Endothelial cell of umbilical vein (primary cell): ENCODE results near the gene GRID1. TPM values are rescaled to one million over a fixed set of nuclear protein-coding genes. Genes with fewer than 3 reads are reported as not detected.

Source experiments
- BruUV-seq: library from RNA; stranded (reverse); fragments of 400-500 nt; replicated peaks from 2 replicates; lab custom pipeline; 2021; lab: Mats Ljungman, UMichigan
- CTCF ChIA-PET: fragments of 300-600, 350-600 bp; sonication (Branson Sonifier 250); formaldehyde crosslinking; loops from one replicate; lab custom pipeline; 2021; ENCODE audit warnings: antibody characterized with exemption, inconsistent platforms; lab: Charles Lee
- POLR2A ChIA-PET: fragments of 300-600, 350-600 bp; sonication (Branson Sonifier 250); formaldehyde crosslinking; loops from one replicate; lab custom pipeline; 2021; ENCODE audit warnings: antibody characterized with exemption, inconsistent platforms; lab: Charles Lee
- DNase-seq: peaks from one replicate; pipeline ENCODE4 v3.0.0-alpha.2; 2011; ENCODE audit warnings: low read depth, low spot score
- FAIRE-seq: peaks from 2 replicates; lab custom pipeline; 2011; peaks lifted over from hg19 to GRCh38; lab: Jason Lieb, UNC
- H2AFZ ChIP-seq: 2 replicates; pipeline ENCODE4 v1.6.0; 2012; ENCODE audit warnings: low read depth, low read length, control low read depth, inconsistent platforms
- H3K27ac ChIP-seq: 2 replicates; pipeline ENCODE4 v1.5.1; 2011; ENCODE audit warnings: low read depth, mild to moderate bottlenecking, control low read depth, low read length, moderate library complexity; ENCODE audit not compliant: insufficient read depth
- H3K27me3 ChIP-seq, 2 experiments: 2 replicates each; pipeline versions ENCODE4 v1.6.0 to v1.6.1; 2011; ENCODE audit warnings: low read length in 2 of 2, mixed read lengths in 1 of 2; ENCODE audit not compliant: control insufficient read depth in 2 of 2, insufficient read depth in 2 of 2
- H3K36me3 ChIP-seq, 2 experiments: 2 replicates in 1 of 2; 3 replicates in 1 of 2; pipeline ENCODE4 v1.5.1; 2011; ENCODE audit warnings: low read length in 2 of 2, mild to moderate bottlenecking in 1 of 2, moderate library complexity in 1 of 2; ENCODE audit not compliant: control insufficient read depth in 2 of 2, insufficient read depth in 2 of 2; ENCODE audit errors: extremely low read depth in 1 of 2
- H3K4me1 ChIP-seq: 3 replicates; pipeline ENCODE4 v1.5.1; 2011; ENCODE audit warnings: mild to moderate bottlenecking, low read length; ENCODE audit not compliant: control insufficient read depth, insufficient read depth; ENCODE audit errors: extremely low read depth
- H3K4me2 ChIP-seq: 2 replicates; pipeline ENCODE4 v1.6.1; 2011; ENCODE audit warnings: low read length, control low read depth, mixed read lengths; ENCODE audit not compliant: insufficient read depth
- H3K4me3 ChIP-seq, 3 experiments: fragments of 200-600 bp in 1 of 3; sonication (generic), shearing (Covaris generic) in 1 of 3; replicated peaks in 1 of 3; 2 replicates each; pipeline ENCODE4 v1.5.1; 2011 to 2016; ENCODE audit warnings: control low read depth in 3 of 3, low read length in 3 of 3, mild to moderate bottlenecking in 2 of 3, inconsistent platforms in 1 of 3, low read depth in 1 of 3, moderate library complexity in 1 of 3; ENCODE audit not compliant: insufficient read depth in 1 of 3
- H3K79me2 ChIP-seq: 2 replicates; pipeline ENCODE4 v1.6.0; 2012; ENCODE audit warnings: low read length, inconsistent platforms; ENCODE audit not compliant: control insufficient read depth, insufficient read depth
- H3K9ac ChIP-seq: replicated peaks from 2 replicates; pipeline ENCODE3; 2011; ENCODE audit warnings: low read length, control low read depth; ENCODE audit not compliant: insufficient read depth; ENCODE audit errors: extremely low read depth
- H3K9me1 ChIP-seq: replicated peaks from 3 replicates; pipeline ENCODE4 v1.6.0; 2011; ENCODE audit warnings: mild to moderate bottlenecking, low read length; ENCODE audit not compliant: control insufficient read depth, insufficient read depth; ENCODE audit errors: extremely low read depth
- H3K9me3 ChIP-seq: replicated peaks from 2 replicates; pipeline ENCODE4 v1.5.1; 2012; ENCODE audit warnings: low read length, inconsistent platforms; ENCODE audit not compliant: control insufficient read depth, insufficient read depth
- H4K20me1 ChIP-seq: replicated peaks from 2 replicates; pipeline ENCODE3; 2011; ENCODE audit warnings: mild to moderate bottlenecking, low read length; ENCODE audit not compliant: control insufficient read depth, insufficient read depth; ENCODE audit errors: extremely low read depth
- EZH2 ChIP-seq: IDR thresholded peaks from 2 replicates; pipeline ENCODE4 v1.6.1; 2012; ENCODE audit warnings: borderline replicate concordance, low read depth, mild to moderate bottlenecking, moderate library complexity, low read length, inconsistent platforms; ENCODE audit not compliant: severe bottlenecking
- FOS ChIP-seq: IDR thresholded peaks from 2 replicates; pipeline ENCODE4 v1.6.1; 2011; ENCODE audit warnings: mild to moderate bottlenecking, low read length, moderate library complexity, borderline replicate concordance; ENCODE audit not compliant: insufficient read depth
- GATA2 ChIP-seq: IDR thresholded peaks from 2 replicates; pipeline ENCODE4 v1.7.0; 2011; ENCODE audit warnings: low read depth, mild to moderate bottlenecking, moderate library complexity, mixed read lengths, low read length; ENCODE audit not compliant: insufficient read length, insufficient read depth
- JUN ChIP-seq: IDR thresholded peaks from 2 replicates; pipeline ENCODE4 v1.6.1; 2011; ENCODE audit warnings: borderline replicate concordance, low read depth; ENCODE audit not compliant: insufficient read length, insufficient read depth
- MYC ChIP-seq: IDR thresholded peaks from one replicate; pipeline ENCODE4 v1.6.1; 2011; ENCODE audit warnings: mild to moderate bottlenecking, low read depth, low read length
- POLR2A ChIP-seq: IDR thresholded peaks from 2 replicates; pipeline ENCODE4 v1.6.1; 2012; ENCODE audit warnings: low read depth, mild to moderate bottlenecking, control low read depth, low read length
- POLR2AphosphoS5 ChIP-seq: IDR thresholded peaks from 2 replicates; pipeline ENCODE4 v1.6.1; 2012; ENCODE audit warnings: low read depth, mild to moderate bottlenecking, control low read depth, low read length, moderate library complexity; ENCODE audit not compliant: insufficient read depth
- dilution Hi-C: fragments of 300-500 bp; cut with MboI; formaldehyde crosslinking; loops from one replicate; pipeline ENCODE4 v1.15.0; 2019; ENCODE audit warnings: low sequenced_read_pairs; ENCODE audit not compliant: extremely low pct_ligation_motif_present
- intact Hi-C: fragments of 100-400 bp; cut with micrococcal nuclease; formaldehyde crosslinking; loops from one replicate; pipeline ENCODE4 v1.10.0; 2022
- polyA plus RNA-seq, 4 experiments: library from polyadenylated mRNA; depleted of rRNA in 3 of 4; stranded (reverse) in 3 of 4; unstranded in 1 of 4; fragments of >200 nt; gene quantifications; 2 replicates each; pipeline versions ENCODE4 v1.2.1 to v1.2.3, GENCODE V29; 2011 to 2012; ENCODE audit warnings: missing spikeins in 1 of 4
- total RNA-seq: library from RNA; stranded (reverse); gene quantifications from 2 replicates; pipeline ENCODE4 v1.2.3, GENCODE V29; 2021
- TF ChIP-seq, protein P1 (sequence below): IDR thresholded peaks from 2 replicates; pipeline ENCODE4 v1.6.1; 2011; ENCODE audit not compliant: insufficient read depth, insufficient read length
- TF ChIP-seq, protein P2 (sequence below), 2 donors: IDR thresholded peaks; 1 replicate in 1 of 2; 2 replicates in 1 of 2; pipeline ENCODE4 v1.5.1; 2011; ENCODE audit warnings: low read length in 2 of 2, mild to moderate bottlenecking in 2 of 2, moderate library complexity in 2 of 2, control low read depth in 1 of 2, inconsistent platforms in 1 of 2, low read depth in 1 of 2; ENCODE audit not compliant: insufficient read depth in 1 of 2; ENCODE audit errors: extremely low read depth in 1 of 2

The GRID1 gene
- total and polyA plus RNA-seq, 2 donors (not counting 3 experiments of a cell fraction or from before 2014, with no cell fraction given), result not detected

DNA sequence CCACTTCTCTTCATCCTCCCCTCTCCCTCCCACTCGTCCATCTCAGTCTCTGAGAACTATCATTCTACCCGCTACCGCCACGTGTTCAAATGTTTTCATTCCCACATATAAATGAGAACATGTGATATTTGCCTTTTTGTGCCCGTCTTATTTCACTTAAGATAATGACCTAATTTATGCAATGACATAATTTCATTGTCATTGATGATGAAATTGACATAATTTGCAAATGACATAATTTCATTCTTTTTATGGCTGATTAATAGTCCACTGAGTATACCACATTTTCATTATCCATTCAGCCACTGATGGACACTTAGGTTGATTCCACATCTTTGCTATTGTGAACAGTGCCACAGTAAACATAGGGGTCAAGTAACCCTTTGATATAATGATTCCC, 292.3 kb downstream of the GRID1 start:
- no TSS peak for BruUV-seq
- Histone ChIP-seq H2AFZ (no peak overlapping the region), H3K4me1 (no peaks in the 10 kb centered on the region), H3K4me2 (no peak overlapping the region), H3K27ac (no peak overlapping the region), H3K9me3 (no peaks in the 10 kb centered on the region), H3K36me3 (no peaks in the 10 kb centered on the region), H3K9me1 (no peaks in the 10 kb centered on the region), H3K79me2 (no peaks in the 10 kb centered on the region), H3K4me3 (no peak overlapping the region), H3K27me3 (no peaks in the 10 kb centered on the region), H4K20me1 (no peaks in the 10 kb centered on the region), H3K9ac (no peak overlapping the region)
- TF ChIP-seq MYC, result no peak
- no peak for TF ChIP-seq POLR2A
- TF ChIP-seq, protein P1, sequence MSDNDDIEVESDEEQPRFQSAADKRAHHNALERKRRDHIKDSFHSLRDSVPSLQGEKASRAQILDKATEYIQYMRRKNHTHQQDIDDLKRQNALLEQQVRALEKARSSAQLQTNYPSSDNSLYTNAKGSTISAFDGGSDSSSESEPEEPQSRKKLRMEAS, result no peak
- TF ChIP-seq POLR2AphosphoS5, result no peak
- no peak for TF ChIP-seq FOS
- no peak for TF ChIP-seq GATA2
- TF ChIP-seq, protein P2, sequence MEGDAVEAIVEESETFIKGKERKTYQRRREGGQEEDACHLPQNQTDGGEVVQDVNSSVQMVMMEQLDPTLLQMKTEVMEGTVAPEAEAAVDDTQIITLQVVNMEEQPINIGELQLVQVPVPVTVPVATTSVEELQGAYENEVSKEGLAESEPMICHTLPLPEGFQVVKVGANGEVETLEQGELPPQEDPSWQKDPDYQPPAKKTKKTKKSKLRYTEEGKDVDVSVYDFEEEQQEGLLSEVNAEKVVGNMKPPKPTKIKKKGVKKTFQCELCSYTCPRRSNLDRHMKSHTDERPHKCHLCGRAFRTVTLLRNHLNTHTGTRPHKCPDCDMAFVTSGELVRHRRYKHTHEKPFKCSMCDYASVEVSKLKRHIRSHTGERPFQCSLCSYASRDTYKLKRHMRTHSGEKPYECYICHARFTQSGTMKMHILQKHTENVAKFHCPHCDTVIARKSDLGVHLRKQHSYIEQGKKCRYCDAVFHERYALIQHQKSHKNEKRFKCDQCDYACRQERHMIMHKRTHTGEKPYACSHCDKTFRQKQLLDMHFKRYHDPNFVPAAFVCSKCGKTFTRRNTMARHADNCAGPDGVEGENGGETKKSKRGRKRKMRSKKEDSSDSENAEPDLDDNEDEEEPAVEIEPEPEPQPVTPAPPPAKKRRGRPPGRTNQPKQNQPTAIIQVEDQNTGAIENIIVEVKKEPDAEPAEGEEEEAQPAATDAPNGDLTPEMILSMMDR (IDR thresholded peaks at IDR 0.05; ENCODE audit: extremely low read depth in 1 of 2, insufficient read depth in 1 of 2, low read depth in 1 of 2, low read length in 2 of 2), result no peak
- TF ChIP-seq EZH2, result no peak
- TF ChIP-seq JUN, result no peak
- intact Hi-C loops, result no loop called here
- FAIRE-seq, result no peak
- ChIA-PET CTCF (no interaction called here), POLR2A (no interaction called here)
- dilution Hi-C loops, result no loop called here
- DNase-seq, result no peak
